GM19397 (cell line): ENCODE results near the gene SIL1.
"Not testable (repeated sequence)": the region's sequence is repeated elsewhere in the genome, so short reads cannot be mapped to it uniquely, and the experiment has no call there.

Experiments used
- ATAC-seq: cut with Tn5 transposase; IDR thresholded peaks from one replicate; pipeline ENCODE4 v1.9.1; 2021; ENCODE audit warnings: mild to moderate bottlenecking, moderate library complexity; ENCODE audit not compliant: unreplicated experiment

Gene SIL1

GRCh38 chr5:138930371-138931097 is 267.6 kb downstream of the SIL1 start:
- ATAC-seq: no peak

DNA sequence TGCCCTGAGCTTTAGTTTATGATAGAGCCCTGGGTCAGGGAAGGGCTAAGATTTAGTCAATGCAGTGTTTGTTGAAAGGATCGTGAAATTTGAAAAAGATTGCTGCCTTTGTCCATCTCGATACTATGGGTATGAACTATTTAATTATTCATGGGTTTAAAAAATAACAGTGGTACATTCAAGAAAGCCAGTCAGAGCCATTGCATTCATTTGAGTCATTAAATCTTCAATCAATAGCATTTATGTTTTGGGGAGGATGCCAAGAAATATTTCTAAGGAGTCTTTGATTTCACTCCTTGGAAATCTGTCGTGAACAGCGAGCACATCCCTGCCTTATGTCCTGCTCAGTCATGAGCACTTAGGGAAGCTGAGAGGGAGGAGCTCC is 268.6 kb downstream of the SIL1 start:
- ATAC-seq: no peak

DNA sequence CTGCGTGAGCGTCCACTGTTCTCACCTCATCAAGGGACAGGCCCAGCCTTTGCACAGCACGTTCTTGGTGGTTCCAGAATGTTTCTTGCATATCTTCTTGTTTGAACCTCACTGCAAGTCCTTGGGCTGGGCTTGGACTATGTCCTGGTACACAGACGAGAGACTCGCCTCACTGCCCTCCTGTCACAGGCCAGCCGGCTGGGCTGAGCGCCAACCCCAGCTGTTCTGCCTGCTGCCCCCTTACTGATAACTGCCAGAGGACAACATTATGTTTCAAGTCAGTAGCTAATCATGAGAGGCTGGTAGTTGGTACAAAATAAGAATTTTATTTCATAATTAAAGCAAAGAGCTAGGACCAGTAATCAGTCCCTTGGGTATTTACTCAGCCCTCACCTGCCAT is 270.2 kb downstream of the SIL1 start:
- no peak for ATAC-seq

DNA sequence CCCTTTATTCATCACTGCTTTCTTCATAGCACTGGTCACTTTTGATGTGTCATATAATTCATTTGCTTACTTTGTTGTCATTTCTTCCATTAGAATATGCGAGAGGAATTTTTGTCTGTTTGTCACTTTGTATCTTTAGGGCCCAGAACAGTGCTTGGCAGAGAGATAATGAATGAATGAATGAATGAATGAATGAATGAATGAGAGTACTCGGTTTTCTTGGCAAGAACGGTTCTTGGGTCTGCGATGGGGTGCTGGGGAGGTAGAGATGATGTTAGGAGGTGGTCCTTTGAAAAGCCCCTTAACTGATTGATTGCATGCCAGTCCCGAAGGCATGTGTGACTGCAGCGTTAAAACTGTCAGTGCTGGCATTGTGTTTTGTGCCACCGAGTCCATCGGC is 270.6 kb downstream of the SIL1 start:
- no peak for ATAC-seq

GRCh38 chr5:138926688-138927448 is 271.3 kb downstream of the SIL1 start:
- no peak for ATAC-seq

DNA sequence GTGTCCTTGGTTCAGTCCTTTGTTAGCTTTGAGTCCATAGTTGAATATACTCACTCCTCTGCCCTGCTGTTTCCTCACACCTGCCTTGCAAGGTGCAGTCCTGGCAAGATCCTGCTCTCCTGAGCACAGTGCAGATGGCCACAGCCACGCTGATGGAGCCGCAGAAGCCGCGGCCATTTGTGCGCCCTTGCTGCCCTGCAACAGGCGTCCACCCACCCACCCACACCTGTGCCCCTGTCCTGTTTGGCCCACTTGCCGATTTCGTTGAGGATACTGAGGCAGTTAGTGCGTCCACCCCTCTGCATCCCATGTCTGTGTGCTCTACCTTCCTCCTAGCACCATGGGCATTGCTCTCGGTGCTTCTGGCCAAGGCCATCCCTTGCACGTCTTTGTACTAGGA is 271.9 kb downstream of the SIL1 start:
- no peak for ATAC-seq

- ATAC-seq: no peak
These were observed 273.0 kb downstream of the SIL1 start for GRCh38 chr5:138925090-138925635.

GRCh38 chr5:138922494-138922893 is 275.7 kb downstream of the SIL1 start:
- ATAC-seq: no peak

- not testable (repeated sequence) for ATAC-seq
These were observed 276.8 kb downstream of the SIL1 start for GRCh38 chr5:138921362-138921761.

DNA sequence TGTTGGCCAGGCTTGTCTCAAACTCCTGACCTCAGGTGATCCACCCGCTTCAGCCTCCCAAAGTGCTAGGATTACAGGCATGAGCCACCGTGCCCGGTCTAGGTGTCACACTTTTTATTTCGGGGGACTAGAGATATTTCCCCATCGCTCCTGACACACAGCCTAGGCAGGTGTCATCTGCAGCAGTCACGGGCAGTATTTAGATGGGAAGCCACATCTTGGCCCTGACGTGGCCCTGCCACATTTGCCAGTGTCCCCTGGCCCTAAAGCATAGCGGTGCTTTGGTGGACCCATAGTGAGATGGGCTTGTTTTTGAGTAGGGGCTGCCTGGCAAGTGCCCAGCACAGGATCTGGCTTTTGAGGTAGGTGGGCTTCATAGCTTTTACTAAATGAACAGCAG is 278.0 kb downstream of the SIL1 start:
- ATAC-seq: no peak

- no peak for ATAC-seq
These were observed 279.5 kb downstream of the SIL1 start for GRCh38 chr5:138918686-138919085.

DNA sequence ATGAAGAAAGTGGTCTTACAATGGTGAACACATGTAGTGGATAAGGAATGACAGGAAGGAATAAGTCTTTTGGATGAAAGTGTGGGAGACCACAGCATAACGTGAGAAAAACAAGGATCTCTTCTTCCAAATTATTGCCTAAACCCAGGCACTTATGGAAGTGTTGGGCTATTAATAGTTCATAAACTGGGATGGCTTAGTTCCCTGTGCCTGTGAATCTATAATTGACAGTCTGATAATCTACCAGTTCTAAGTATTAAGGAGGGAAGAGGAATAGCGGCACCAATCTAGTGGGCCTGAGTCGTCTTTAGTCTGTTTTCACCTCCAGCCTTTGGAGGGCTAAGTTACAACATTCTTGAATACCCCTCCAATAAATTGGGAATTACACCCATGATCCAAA is 283.8 kb downstream of the SIL1 start:
- ATAC-seq: no peak

DNA sequence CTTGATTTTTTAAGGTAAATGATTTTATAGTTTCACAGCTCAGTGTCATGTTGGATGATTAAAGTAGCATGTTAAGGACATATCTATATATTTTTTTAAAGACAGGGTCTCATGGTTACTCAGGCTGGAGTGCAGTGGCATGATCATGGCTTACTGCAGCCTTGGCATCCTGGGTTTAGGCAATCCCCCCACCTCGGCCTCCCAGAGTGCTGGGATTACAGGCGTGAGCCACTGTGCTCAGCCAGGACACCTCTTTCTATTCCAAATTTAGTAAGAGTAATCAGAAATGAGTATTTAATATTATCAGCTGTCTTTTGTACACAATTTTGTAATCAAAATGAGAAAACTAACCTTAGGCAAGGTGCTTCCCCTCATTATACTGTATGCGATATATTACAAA is 284.4 kb downstream of the SIL1 start:
- ATAC-seq: no peak

GRCh38 chr5:138912093-138912492 is 286.1 kb downstream of the SIL1 start:
- ATAC-seq: no peak

DNA sequence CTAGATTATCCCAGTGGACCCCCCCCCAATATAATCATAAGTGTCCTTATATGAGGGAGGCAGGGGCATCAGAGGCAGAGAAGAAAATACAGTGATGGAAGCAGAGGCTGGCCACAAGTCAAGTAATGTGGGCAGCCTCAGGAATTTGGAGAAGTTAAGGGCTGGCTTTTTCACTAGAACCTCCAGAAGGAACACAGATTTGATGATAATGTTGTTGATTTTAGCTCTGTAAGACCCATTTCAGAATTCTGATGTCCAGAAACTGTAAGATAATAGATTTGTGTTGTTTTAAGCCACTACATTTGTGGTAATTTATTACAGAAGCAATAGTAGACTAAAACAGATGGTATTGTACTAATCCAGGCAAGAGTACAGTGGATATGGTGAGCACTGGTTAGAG is 286.7 kb downstream of the SIL1 start:
- no peak for ATAC-seq

GRCh38 chr5:138910546-138911185 is 287.5 kb downstream of the SIL1 start:
- no peak for ATAC-seq

DNA sequence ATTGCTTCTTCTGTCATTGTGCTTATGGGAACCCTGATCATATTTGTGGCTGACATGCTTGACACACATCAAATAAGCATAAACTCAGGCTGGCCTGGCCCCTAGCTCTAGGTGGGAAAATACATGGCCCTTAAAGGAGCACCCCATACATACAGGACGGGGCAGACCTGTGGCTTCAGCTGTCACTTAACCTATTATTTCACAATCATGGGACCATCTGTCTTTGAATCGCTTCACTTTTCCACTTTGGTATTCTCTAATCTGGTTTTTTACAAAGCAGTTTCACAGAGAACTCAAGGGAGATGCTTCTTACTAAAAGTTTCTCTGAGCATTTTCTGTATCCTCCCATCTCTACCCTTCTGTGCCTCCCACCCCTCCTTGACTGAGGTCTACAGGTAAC is 288.4 kb downstream of the SIL1 start:
- no peak for ATAC-seq

GRCh38 chr5:138905541-138905940 is 292.6 kb downstream of the SIL1 start:
- no peak for ATAC-seq

- no peak for ATAC-seq
These were observed 294.9 kb downstream of the SIL1 start for GRCh38 chr5:138903130-138903775.

DNA sequence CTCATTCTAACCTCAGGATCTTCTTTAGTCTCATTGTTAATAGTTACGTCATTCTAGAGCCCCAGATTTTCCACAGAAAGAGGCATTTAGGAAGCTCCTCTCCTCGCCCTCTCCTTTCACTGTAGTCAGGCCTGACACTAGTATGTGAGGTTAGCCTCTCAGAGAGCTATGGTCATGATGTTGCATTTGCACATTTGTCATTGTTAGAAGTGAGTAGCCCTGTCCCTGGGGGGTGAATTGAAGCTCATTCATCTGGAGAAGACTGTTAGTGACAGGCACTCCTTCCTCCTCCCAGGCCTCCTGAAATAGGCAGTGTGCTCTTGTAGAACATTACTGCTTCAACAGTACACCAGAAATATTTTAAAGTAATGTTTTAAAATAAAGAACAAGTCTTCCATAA is 296.5 kb downstream of the SIL1 start:
- ATAC-seq: no peak

DNA sequence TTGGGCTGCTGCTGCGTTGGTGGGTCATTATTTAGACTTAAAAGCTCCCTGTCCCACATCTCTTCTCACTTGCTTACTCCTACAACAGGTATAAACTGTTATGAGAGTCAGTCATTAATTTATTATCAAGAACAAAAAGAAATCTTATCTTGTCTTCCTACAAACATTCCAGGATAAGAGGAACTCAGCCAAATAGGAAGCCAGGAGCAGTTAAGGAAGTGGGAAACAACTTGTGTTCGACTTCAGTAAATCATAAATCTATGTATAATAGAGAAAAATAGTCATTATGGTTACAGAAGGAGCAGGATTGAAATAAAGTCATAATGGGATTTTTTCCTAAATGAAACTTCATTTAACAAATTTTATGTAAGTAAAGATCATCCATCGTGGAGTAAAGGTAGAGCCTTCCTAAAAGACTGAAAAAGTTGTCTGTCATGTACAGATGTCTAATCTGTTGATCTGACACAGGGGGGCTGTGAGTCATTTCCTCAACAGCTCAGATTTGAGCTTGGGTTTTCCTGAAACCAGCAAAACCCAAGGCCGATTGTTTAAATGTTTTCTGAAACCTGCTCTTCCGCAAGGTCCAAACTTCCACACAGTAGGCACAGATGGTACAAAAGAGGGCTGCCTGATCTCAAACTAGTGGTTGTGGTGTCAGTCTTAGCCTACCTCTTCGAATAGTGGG is 297.7 kb downstream of the SIL1 start:
- ATAC-seq: no peak
